CD4-positive, alpha-beta T cell treated with Interleukin-1 beta for 1 hour (primary cell): Measurements from ENCODE around the gene PARD3B.

Experiments
- DNase-seq, 2 donors: peaks; one replicate each; pipeline ENCODE4 v3.0.0-alpha.2; 2020 to 2022

Gene PARD3B

GRCh38 chr2:205556841-205557539 is 1011.7 kb downstream of the PARD3B start:
- no peak for DNase-seq

- no peak for DNase-seq
These were observed 1012.6 kb downstream of the PARD3B start for GRCh38 chr2:205557873-205558272.

- no peak for DNase-seq
These were observed 1016.2 kb downstream of the PARD3B start for GRCh38 chr2:205561441-205561840.

- no peak for DNase-seq
These were observed 1018.4 kb downstream of the PARD3B start for GRCh38 chr2:205563646-205564045.

GRCh38 chr2:205564346-205565141 is 1019.3 kb downstream of the PARD3B start:
- no peak for DNase-seq

GRCh38 chr2:205565142-205565522 is 1019.9 kb downstream of the PARD3B start:
- no peak for DNase-seq

GRCh38 chr2:205566606-205567168 is 1021.4 kb downstream of the PARD3B start:
- no peak for DNase-seq

- DNase-seq, result no peak
These were observed 1023.3 kb downstream of the PARD3B start for GRCh38 chr2:205568620-205569019.

GRCh38 chr2:205570648-205571047 is 1025.4 kb downstream of the PARD3B start:
- DNase-seq, result no peak

- no peak for DNase-seq
These were observed 1026.2 kb downstream of the PARD3B start for GRCh38 chr2:205571360-205571959.

- DNase-seq, result no peak
These were observed 1028.7 kb downstream of the PARD3B start for GRCh38 chr2:205574001-205574400.

- no peak for DNase-seq
These were observed 1034.1 kb downstream of the PARD3B start for GRCh38 chr2:205579335-205579734.

GRCh38 chr2:205580212-205580987 is 1035.1 kb downstream of the PARD3B start:
- no peak for DNase-seq

- no peak for DNase-seq
These were observed 1037.1 kb downstream of the PARD3B start for GRCh38 chr2:205582366-205582765.

GRCh38 chr2:205585449-205586383 is 1040.4 kb downstream of the PARD3B start:
- DNase-seq, result no peak

GRCh38 chr2:205586626-205587025 is 1041.4 kb downstream of the PARD3B start:
- no peak for DNase-seq

- DNase-seq, result no peak
These were observed 1044.2 kb downstream of the PARD3B start for GRCh38 chr2:205589479-205589878.

GRCh38 chr2:205590759-205591158 is 1045.5 kb downstream of the PARD3B start:
- DNase-seq, result no peak

GRCh38 chr2:205593891-205594290 is 1048.6 kb downstream of the PARD3B start:
- DNase-seq, result no peak

- no peak for DNase-seq
These were observed 1051.3 kb downstream of the PARD3B start for GRCh38 chr2:205596581-205596980.

GRCh38 chr2:205605638-205606304 is 1060.5 kb downstream of the PARD3B start:
- DNase-seq, result no peak
